Thyroid gland (tissue), 4 donors: ENCODE results near the gene METTL1.

Experiments
- POLR2A ChIP-seq, 2 donors: fragments of 450-650 bp; IDR thresholded peaks; one replicate each; pipeline ENCODE4 v1.6.1; 2017; ENCODE audit warnings: antibody characterized with exemption in 2 of 2, mild to moderate bottlenecking in 2 of 2, moderate library complexity in 1 of 2
- TF ChIP-seq, protein P1 (sequence below), 6 experiments: fragments of 200-600 bp in 3 of 6; fragments of 450-650 bp in 3 of 6; sonication (generic) in 3 of 6; IDR thresholded peaks; one replicate each; pipeline ENCODE4 v1.5.1; 2016 to 2019; ENCODE audit warnings: antibody characterized with exemption in 6 of 6, mild to moderate bottlenecking in 2 of 6, inconsistent platforms in 1 of 6, moderate library complexity in 1 of 6

- TF ChIP-seq, protein P1, sequence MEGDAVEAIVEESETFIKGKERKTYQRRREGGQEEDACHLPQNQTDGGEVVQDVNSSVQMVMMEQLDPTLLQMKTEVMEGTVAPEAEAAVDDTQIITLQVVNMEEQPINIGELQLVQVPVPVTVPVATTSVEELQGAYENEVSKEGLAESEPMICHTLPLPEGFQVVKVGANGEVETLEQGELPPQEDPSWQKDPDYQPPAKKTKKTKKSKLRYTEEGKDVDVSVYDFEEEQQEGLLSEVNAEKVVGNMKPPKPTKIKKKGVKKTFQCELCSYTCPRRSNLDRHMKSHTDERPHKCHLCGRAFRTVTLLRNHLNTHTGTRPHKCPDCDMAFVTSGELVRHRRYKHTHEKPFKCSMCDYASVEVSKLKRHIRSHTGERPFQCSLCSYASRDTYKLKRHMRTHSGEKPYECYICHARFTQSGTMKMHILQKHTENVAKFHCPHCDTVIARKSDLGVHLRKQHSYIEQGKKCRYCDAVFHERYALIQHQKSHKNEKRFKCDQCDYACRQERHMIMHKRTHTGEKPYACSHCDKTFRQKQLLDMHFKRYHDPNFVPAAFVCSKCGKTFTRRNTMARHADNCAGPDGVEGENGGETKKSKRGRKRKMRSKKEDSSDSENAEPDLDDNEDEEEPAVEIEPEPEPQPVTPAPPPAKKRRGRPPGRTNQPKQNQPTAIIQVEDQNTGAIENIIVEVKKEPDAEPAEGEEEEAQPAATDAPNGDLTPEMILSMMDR (IDR thresholded peaks at IDR 0.05): no peak
- no peak for TF ChIP-seq POLR2A (IDR thresholded peaks at IDR 0.05)
Observed at GRCh38 chr12:57727758-57728395, 44.0 kb downstream of the METTL1 start.
